ENCODE results near the gene TMEM242.

The TMEM242 gene

DNA sequence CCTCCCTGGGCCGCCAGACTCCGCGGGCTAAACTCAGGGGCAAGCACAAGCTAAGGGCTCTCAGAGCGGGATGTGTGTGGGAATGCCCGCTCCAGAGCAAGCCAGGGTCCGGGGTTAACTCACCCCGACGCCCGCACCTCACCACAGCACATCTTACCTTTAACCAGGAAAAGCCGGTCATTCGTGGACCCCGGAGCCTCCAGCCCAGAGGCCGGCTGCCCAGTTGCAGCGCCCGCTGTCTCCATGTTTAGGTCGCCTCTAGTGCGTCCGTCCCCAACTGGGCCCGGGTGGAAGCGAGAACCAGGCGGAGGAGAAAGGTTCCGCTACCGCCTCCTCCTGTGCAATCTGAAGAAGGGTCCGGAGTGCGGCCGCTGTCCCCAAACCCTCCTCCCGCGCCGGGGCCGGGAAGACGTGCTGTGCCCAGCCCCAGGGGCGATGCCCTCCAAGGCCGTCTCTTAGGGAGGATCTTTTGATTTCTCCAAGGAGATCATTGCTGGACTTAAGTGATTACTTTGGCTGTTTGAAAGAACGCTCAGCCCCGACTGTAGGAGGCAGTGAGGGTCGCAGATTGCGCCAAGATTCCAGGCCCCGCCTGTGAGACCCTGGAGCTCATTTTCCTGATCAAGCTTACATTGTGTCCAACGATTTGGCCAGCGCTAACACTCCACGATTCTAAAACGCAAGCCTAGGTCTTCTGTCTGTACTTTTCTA lies at the start of gene TMEM242:
Gene TMEM242, minus strand, starts transcription at position 265 of the 711 bp plus-strand sequence. Its CDS starts 20 bp downstream, at position 245.
- in situ Hi-C loops (cut with MboI; ENCODE audit: low pct_unique_long_range_greater_than_20kb, low sequenced_read_pairs, unreplicated experiment): no loop called here
- TF ChIP-seq CTCF (IDR thresholded peaks at IDR 0.05; ENCODE audit: extremely low read depth, insufficient read depth, missing control alignments): peak; percentile 11
- DNase-seq (ENCODE audit: low spot score): peak; percentile 83

DNA sequence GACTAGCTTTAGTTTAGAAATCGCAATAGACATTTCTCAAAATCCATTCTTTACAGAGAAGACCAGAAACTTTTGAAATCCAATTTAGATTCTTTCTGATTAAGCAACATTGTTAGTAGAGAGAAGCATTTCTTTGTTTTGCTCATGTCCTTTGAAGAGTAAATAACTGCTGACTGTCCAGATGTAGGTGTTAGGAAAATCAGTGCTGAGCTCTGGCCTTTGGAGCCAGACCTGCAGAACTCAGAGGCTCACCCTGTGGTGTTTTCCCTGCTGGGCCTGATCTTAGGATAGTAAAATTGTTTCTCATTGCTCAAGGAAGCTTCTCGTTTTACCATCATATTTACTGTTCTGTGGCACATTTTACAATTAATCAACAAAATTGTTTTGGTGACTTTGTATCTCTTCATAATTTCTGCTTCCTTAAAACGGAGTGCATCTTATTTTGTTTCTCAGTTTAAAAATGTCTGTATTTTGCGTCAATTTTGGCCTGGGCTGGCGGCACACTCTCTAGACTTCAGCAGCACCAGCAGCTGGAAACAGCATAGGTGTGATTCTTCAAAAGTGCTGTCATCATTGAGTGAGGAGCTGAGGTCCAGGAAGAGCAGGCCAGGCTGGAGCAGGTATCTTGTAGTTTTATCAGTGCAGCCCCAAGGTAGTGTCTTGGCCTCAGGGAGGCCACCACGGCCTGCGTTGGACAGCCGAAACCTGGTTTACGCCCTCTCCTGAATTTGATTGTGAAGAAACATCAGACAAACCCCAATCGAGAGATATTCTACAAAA lies 49.4 kb upstream of the TMEM242 start:
- no peak for TF ChIP-seq CTCF (IDR thresholded peaks at IDR 0.05; ENCODE audit: extremely low read depth, insufficient read depth, missing control alignments)
- in situ Hi-C loops (cut with MboI; ENCODE audit: low pct_unique_long_range_greater_than_20kb, low sequenced_read_pairs, unreplicated experiment): no loop called here

GRCh38 chr6:157370755-157371154 lies 47.4 kb upstream of the TMEM242 start:
- TF ChIP-seq CTCF (IDR thresholded peaks at IDR 0.05; ENCODE audit: extremely low read depth, insufficient read depth, missing control alignments): no peak
- DNase-seq (ENCODE audit: low spot score): no peak
- in situ Hi-C loops (cut with MboI; ENCODE audit: low pct_unique_long_range_greater_than_20kb, low sequenced_read_pairs, unreplicated experiment): no loop called here

More for the DNA sequence above, 49.4 kb upstream of the TMEM242 start:
- DNase-seq (ENCODE audit: low spot score): no peak

DNA sequence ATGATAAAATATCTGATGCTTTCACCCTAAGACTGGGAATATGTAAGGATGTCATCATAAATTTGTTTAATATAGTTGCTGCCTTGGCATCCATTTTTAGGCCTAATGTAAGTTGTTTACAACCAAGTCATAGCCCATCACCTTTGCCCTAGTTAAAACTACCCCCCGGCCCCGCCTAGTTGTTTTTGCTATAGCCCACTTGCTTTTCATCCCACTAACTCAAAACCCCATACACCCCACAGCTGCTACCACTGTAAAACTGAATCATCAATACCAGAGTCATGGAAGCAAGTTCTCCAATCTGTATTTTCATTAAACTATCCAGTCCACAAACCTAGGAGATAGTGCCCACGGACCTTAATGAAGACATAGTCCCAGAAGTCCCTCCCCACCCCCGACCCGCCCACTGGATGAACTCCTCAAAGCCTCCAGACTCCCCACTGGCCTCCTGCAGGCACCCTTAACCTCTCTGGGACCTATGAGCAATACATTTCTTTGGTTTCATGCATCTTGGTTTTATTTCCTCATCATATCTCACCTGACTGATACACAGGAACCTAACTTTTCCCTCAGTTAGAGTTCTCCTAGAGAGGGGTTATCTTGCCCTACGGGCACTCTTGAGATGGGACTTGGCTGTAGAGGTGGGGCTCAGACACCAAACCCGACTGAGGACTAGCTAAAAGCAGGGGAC lies 45.2 kb upstream of the TMEM242 start:
- in situ Hi-C loops (cut with MboI; ENCODE audit: low pct_unique_long_range_greater_than_20kb, low sequenced_read_pairs, unreplicated experiment): no loop called here
- TF ChIP-seq CTCF (IDR thresholded peaks at IDR 0.05; ENCODE audit: extremely low read depth, insufficient read depth, missing control alignments): no peak
- no peak for DNase-seq (ENCODE audit: low spot score)

- no peak for DNase-seq (ENCODE audit: low spot score)
- no peak for TF ChIP-seq CTCF (IDR thresholded peaks at IDR 0.05; ENCODE audit: extremely low read depth, insufficient read depth, missing control alignments)
- in situ Hi-C loops (cut with MboI; ENCODE audit: low pct_unique_long_range_greater_than_20kb, low sequenced_read_pairs, unreplicated experiment): no loop called here
These were observed 43.3 kb upstream of the TMEM242 start for GRCh38 chr6:157366648-157367047.

DNA sequence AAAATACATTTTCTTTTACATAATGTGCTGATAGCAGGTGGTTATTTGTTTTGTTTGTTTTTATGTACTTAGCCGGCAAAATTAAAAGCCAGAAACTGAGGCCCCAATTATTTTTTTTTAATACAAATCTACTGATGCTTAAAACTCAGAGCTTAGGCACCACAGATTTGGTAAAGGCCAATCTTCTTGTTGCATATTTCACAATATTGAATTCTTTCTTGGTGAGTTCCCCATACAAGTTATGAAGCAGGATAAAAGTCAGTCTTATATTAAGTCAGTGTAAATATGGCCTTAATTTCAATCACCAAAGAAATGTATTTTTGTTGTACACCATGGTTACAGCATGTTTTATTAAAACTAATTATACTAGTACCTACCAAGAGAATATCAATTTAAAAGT lies 41.4 kb upstream of the TMEM242 start:
- TF ChIP-seq CTCF (IDR thresholded peaks at IDR 0.05; ENCODE audit: extremely low read depth, insufficient read depth, missing control alignments): no peak
- in situ Hi-C loops (cut with MboI; ENCODE audit: low pct_unique_long_range_greater_than_20kb, low sequenced_read_pairs, unreplicated experiment): no loop called here
- no peak for DNase-seq (ENCODE audit: low spot score)

Measured in GM13977 (cell line).